SIG-M5 (cell line): Measurements from ENCODE around the gene DCLK3.

ENCODE experiments used
- DNase-seq: peaks from one replicate; lab custom pipeline; 2025; lab: John Stamatoyannopoulos, UW

Gene DCLK3

GRCh38 chr3:36669764-36670163, 94.6 kb downstream of the DCLK3 start:
- no peak for DNase-seq

DNA sequence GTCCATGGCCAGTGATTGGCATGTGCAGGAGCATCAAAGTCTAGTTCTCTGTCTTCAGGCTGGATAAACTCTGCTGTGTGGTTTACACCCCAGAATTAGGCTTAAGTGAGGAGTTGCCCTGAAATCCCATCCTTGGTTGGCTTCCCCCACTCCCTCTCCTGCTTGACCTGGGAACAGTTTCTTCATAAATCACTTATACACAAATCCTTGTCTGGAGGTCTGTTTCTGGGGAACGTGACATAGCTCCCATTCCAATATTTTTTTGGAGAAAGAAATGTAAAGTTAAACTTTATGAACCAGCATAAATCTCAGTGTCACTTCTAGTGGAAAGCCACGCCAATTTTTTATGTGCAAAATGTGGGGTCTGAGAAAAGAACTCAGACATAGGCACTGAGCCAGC, 98.2 kb downstream of the DCLK3 start:
- no peak for DNase-seq

DNA sequence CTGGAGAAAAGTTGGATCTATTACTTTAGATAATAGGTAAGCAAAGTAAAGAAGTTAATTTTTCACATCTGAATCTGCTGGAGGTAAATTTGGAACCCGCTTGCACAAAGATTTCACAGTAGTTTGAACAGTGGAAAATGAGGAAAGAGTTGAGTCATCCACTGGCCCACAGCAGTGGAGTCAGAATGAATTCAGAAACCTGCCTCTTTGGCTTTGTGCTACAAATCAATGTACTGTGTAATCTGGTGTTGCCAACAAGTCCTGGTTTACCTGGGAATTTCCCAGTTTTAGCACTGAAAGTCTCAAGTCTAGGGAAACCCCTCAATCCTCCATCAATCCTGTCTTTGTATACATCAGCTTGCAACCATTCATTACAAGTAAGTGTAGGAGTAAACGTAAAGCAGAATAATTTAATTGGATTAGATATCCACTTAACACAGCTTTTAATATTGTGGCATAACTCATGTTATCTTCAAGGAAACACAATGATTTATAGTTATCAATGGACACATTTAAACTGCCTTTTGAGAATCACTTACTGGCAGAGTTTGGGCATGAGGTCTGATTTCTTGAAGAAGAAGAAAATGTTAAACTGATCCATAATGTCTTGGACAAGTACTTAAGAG, 100.6 kb downstream of the DCLK3 start:
- no peak for DNase-seq

DNA sequence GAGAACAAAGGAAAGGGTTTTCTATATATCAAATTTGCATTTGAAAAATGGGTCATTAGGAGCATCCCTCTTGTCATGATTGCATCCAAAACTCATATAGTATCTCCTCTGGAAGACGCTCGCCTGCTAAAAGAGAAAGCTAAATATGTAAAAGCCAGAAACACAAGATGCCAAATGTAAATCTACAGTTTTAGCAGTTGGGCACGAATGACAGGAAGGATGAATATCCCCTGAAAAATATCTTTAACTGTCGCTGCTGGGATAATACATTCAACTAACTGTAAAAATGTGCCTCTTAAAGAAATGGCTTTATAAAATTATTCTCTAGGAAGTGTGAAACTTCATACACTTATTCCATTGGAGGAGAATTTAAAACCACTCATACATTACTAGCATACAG, 101.7 kb downstream of the DCLK3 start:
- no peak for DNase-seq
